Frontal cortex (tissue), 1 donor: ENCODE measurements around the gene RSL24D1. TPM values are rescaled to one million over a fixed set of nuclear protein-coding genes. Genes with fewer than 3 reads are reported as not detected.

Experiments
- total RNA-seq: library from RNA; depleted of rRNA; stranded (reverse); fragments of >200 nt; gene quantifications from one replicate; pipeline ENCODE4 v1.2.3, GENCODE V29; 2014

RSL24D1 gene
- total RNA-seq, 1 donor from 2014 or later: 178 TPM

Other genes starting within 250 kb of the RSL24D1 start
- 8.2 TPM for gene RAB27A, start 92.9 kb upstream of the RSL24D1 start, total RNA-seq
- gene PIGBOS1, start 122.2 kb upstream of the RSL24D1 start, total RNA-seq: 7.7 TPM
- gene PIGB, start 122.3 kb upstream of the RSL24D1 start, total RNA-seq: 6.1 TPM
- 30.2 TPM for gene CCPG1, start 211.4 kb upstream of the RSL24D1 start, total RNA-seq
- gene PIERCE2, start 211.6 kb upstream of the RSL24D1 start, total RNA-seq: 3.7 TPM